Liver (tissue), 3 donors: ENCODE results near the gene WDR7.

Source experiments
- ATF3 ChIP-seq: IDR thresholded peaks from 2 replicates; pipeline ENCODE4 v1.6.1; 2016; ENCODE audit warnings: antibody characterized with exemption
- CTCF ChIP-seq: fragments of 150-350 bp; IDR thresholded peaks from 2 replicates; pipeline ENCODE4 v1.5.1; 2017; ENCODE audit warnings: improper control_type of control experiment, low read depth, low read length; ENCODE audit not compliant: missing input control
- EGR1 ChIP-seq, 2 donors: IDR thresholded peaks; 2 replicates each; pipeline ENCODE4 v1.6.1; 2016 to 2018; ENCODE audit warnings: antibody characterized with exemption in 2 of 2, low read depth in 2 of 2
- FOXA1 ChIP-seq: IDR thresholded peaks from 2 replicates; pipeline ENCODE4 v1.6.1; 2016; ENCODE audit warnings: antibody characterized with exemption
- MAX ChIP-seq: IDR thresholded peaks from 2 replicates; pipeline ENCODE4 v1.6.1; 2016; ENCODE audit warnings: antibody characterized with exemption
- RAD21 ChIP-seq, 2 donors: IDR thresholded peaks; 2 replicates each; pipeline ENCODE4 v1.6.1; 2016; ENCODE audit warnings: antibody characterized with exemption in 2 of 2, mild to moderate bottlenecking in 2 of 2
- REST ChIP-seq: IDR thresholded peaks from 2 replicates; pipeline ENCODE4 v1.6.1; 2016; ENCODE audit warnings: antibody characterized with exemption, mild to moderate bottlenecking
- RXRA ChIP-seq, 2 donors: IDR thresholded peaks; 2 replicates each; pipeline ENCODE4 v1.6.1; 2017 to 2018; ENCODE audit warnings: antibody characterized with exemption in 2 of 2, mild to moderate bottlenecking in 1 of 2
- TAF1 ChIP-seq: conservative IDR thresholded peaks from 2 replicates; pipeline ENCODE4 v1.6.1; 2016; ENCODE audit warnings: antibody characterized with exemption, mild to moderate bottlenecking
- ZBTB33 ChIP-seq: IDR thresholded peaks from 2 replicates; pipeline ENCODE4 v1.6.1; 2016; ENCODE audit warnings: antibody characterized with exemption
- donor health status: healthy.
- donor health status: healthy.

- no peak for TF ChIP-seq CTCF
- no peak for TF ChIP-seq REST
- TF ChIP-seq TAF1: no peak
- TF ChIP-seq RAD21 (IDR thresholded peaks at IDR 0.05): no peak
- TF ChIP-seq RXRA (IDR thresholded peaks at IDR 0.05): no peak
- no peak for TF ChIP-seq MAX
- TF ChIP-seq FOXA1: no peak
- TF ChIP-seq ZBTB33: no peak
- TF ChIP-seq EGR1 (IDR thresholded peaks at IDR 0.05; ENCODE audit: low read depth in 2 of 2): no peak
- no peak for TF ChIP-seq ATF3
Observed at GRCh38 chr18:56651771-56652092, 573 bp downstream of the WDR7 start.
